Stimulated activated CD4-positive, alpha-beta T cell treated with anti-CD3 and anti-CD28 coated beads, Interleukin-1b, Interleukin-23, amount 100 ng/mL, for 48 hours (primary cell): ENCODE data around the gene ITGB2.
A peak's percentile ranks its signal among the peaks of the same experiment; 100 is the strongest.
"Not testable (repeated sequence)": the region's sequence is repeated elsewhere in the genome, so short reads cannot be mapped to it uniquely, and the experiment has no call there.

Experiments
- DNase-seq: peaks from one replicate; pipeline ENCODE4 v3.0.0-alpha.2; 2020

ITGB2 gene

GRCh38 chr21:44879238-44879637 lies 41.5 kb downstream of the ITGB2 start:
- DNase-seq, result not testable (repeated sequence)

GRCh38 chr21:44878053-44878982 lies 42.4 kb downstream of the ITGB2 start:
- no peak for DNase-seq

- DNase-seq, result no peak
Observed at GRCh38 chr21:44876849-44877575, 43.7 kb downstream of the ITGB2 start.

- no peak for DNase-seq
Observed at GRCh38 chr21:44875316-44875700, 45.4 kb downstream of the ITGB2 start.

- no peak for DNase-seq
Observed at GRCh38 chr21:44874497-44875315, 46.0 kb downstream of the ITGB2 start.

- DNase-seq, result no peak
Observed at GRCh38 chr21:44874240-44874496, 46.5 kb downstream of the ITGB2 start.

GRCh38 chr21:44873356-44874239 lies 47.1 kb downstream of the ITGB2 start, which contains the start of gene PTTG1IP:
Gene PTTG1IP (minus strand): TSS chr21:44873690. CDS start chr21:44873616, 74 bp downstream.
- peak; percentile 99 for DNase-seq

GRCh38 chr21:44872649-44873355 lies 47.9 kb downstream of the ITGB2 start:
- DNase-seq, result no peak

GRCh38 chr21:44872323-44872648 lies 48.4 kb downstream of the ITGB2 start:
- DNase-seq, result no peak

- no peak for DNase-seq
Observed at GRCh38 chr21:44871576-44872269, 49.0 kb downstream of the ITGB2 start.

- no peak for DNase-seq
Observed at GRCh38 chr21:44870748-44871495, 49.8 kb downstream of the ITGB2 start.

GRCh38 chr21:44869781-44870747 lies 50.6 kb downstream of the ITGB2 start:
- no peak for DNase-seq

GRCh38 chr21:44868707-44869106 lies 52.0 kb downstream of the ITGB2 start:
- no peak for DNase-seq

- peak; percentile 50 for DNase-seq
Observed at GRCh38 chr21:44867999-44868700, 52.5 kb downstream of the ITGB2 start.

- no peak for DNase-seq
Observed at GRCh38 chr21:44867464-44867863, 53.2 kb downstream of the ITGB2 start.

- DNase-seq, result no peak
Observed at GRCh38 chr21:44866780-44867179, 53.9 kb downstream of the ITGB2 start.

- peak; percentile 51 for DNase-seq
Observed at GRCh38 chr21:44865561-44866280, 55.0 kb downstream of the ITGB2 start.
